SH-SY5Y (cell line): ENCODE results near the gene SH3BGRL2.

ENCODE experiments used
- GATA2 ChIP-seq: IDR thresholded peaks from 2 replicates; pipeline ENCODE4 v1.6.1; 2011; ENCODE audit warnings: mild to moderate bottlenecking, low read depth, low read length
- GATA3 ChIP-seq: IDR thresholded peaks from 2 replicates; pipeline ENCODE4 v1.6.1; 2011; ENCODE audit warnings: low read depth, mild to moderate bottlenecking, low read length, moderate library complexity

SH3BGRL2 gene

GRCh38 chr6:79609225-79609595 lies 21.9 kb upstream of the SH3BGRL2 start:
- no peak for TF ChIP-seq GATA3
- TF ChIP-seq GATA2 = no peak

GRCh38 chr6:79610306-79611009 lies 20.7 kb upstream of the SH3BGRL2 start:
- TF ChIP-seq GATA2 = peak; percentile 49; the same call in 1 of the 2 replicates
- no peak for TF ChIP-seq GATA3

- TF ChIP-seq GATA2 (peak; percentile 72), GATA3 (peak; percentile 69)
Measured at GRCh38 chr6:79612457-79612856, 18.7 kb upstream of the SH3BGRL2 start.

GRCh38 chr6:79612918-79613317 lies 18.2 kb upstream of the SH3BGRL2 start:
- no peak for TF ChIP-seq GATA3
- TF ChIP-seq GATA2 = peak; percentile 53

- TF ChIP-seq GATA2 (no peak), GATA3 (no peak)
Measured at GRCh38 chr6:79613912-79614311, 17.2 kb upstream of the SH3BGRL2 start.

GRCh38 chr6:79614326-79615305 lies 16.5 kb upstream of the SH3BGRL2 start:
- TF ChIP-seq GATA2 (no peak), GATA3 (no peak)

GRCh38 chr6:79617518-79617941 lies 13.6 kb upstream of the SH3BGRL2 start:
- TF ChIP-seq GATA3 = no peak
- TF ChIP-seq GATA2 = no peak

- TF ChIP-seq GATA2 (no peak), GATA3 (no peak)
Measured at GRCh38 chr6:79621579-79621978, 9.6 kb upstream of the SH3BGRL2 start.

GRCh38 chr6:79622364-79622763 lies 8.8 kb upstream of the SH3BGRL2 start:
- TF ChIP-seq GATA2 = no peak
- no peak for TF ChIP-seq GATA3

GRCh38 chr6:79623106-79623505 lies 8.0 kb upstream of the SH3BGRL2 start:
- TF ChIP-seq GATA2 (no peak), GATA3 (no peak)

GRCh38 chr6:79625746-79626145 lies 5.4 kb upstream of the SH3BGRL2 start:
- no peak for TF ChIP-seq GATA3
- no peak for TF ChIP-seq GATA2

- no peak for TF ChIP-seq GATA3
- TF ChIP-seq GATA2 = no peak
Measured at GRCh38 chr6:79626811-79627210, 4.3 kb upstream of the SH3BGRL2 start.

- TF ChIP-seq GATA2 (no peak), GATA3 (no peak)
Measured at GRCh38 chr6:79627422-79627821, 3.7 kb upstream of the SH3BGRL2 start.

GRCh38 chr6:79628466-79629288 lies 2.5 kb upstream of the SH3BGRL2 start:
- TF ChIP-seq GATA3 (no peak), GATA2 (no peak)

- TF ChIP-seq GATA2 (no peak), GATA3 (no peak)
Measured at GRCh38 chr6:79630380-79630882, 698 bp upstream of the SH3BGRL2 start.
